Sigmoid colon (tissue), 7 donors: ENCODE results near the gene TMEM181. TPM values are rescaled to one million over a fixed set of nuclear protein-coding genes. Genes with fewer than 3 reads are reported as not detected.

ENCODE experiments used
- DNase-seq: peaks from one replicate; pipeline ENCODE4 v3.0.0-alpha.2; 2019
- H3K27ac ChIP-seq, 4 donors: fragments of 200-600 bp; sonication (generic); one replicate each; pipeline ENCODE4 v1.5.1; 2016 to 2019; ENCODE audit warnings: mild to moderate bottlenecking in 1 of 4
- H3K27me3 ChIP-seq, 3 donors: fragments of 200-600 bp; sonication (generic); one replicate each; pipeline ENCODE4 v1.5.1; 2019; ENCODE audit warnings: mild to moderate bottlenecking in 1 of 3
- H3K36me3 ChIP-seq, 4 donors: fragments of 200-600 bp; sonication (generic); one replicate each; pipeline ENCODE4 v1.5.1; 2016 to 2019
- H3K4me1 ChIP-seq, 4 donors: fragments of 200-600 bp; sonication (generic); one replicate each; pipeline ENCODE4 v1.5.1; 2017 to 2019
- H3K4me3 ChIP-seq, 4 donors: fragments of 200-600 bp; sonication (generic); one replicate each; pipeline ENCODE4 v1.5.1; 2017 to 2019; ENCODE audit warnings: mild to moderate bottlenecking in 2 of 4, moderate library complexity in 1 of 4
- H3K9me3 ChIP-seq, 4 donors: fragments of 200-600 bp in 3 of 4; sonication (generic) in 3 of 4; one replicate each; pipeline versions ENCODE4 v1.5.1 to v1.6.1; 2013 to 2019
- EP300 ChIP-seq, 4 donors: sonication (generic); formaldehyde crosslinking; IDR thresholded peaks; one replicate each; pipeline ENCODE4 v1.6.1; 2017; ENCODE audit warnings: antibody characterized with exemption in 4 of 4
- POLR2A ChIP-seq, 2 donors: fragments of 450-650 bp; IDR thresholded peaks; one replicate each; pipeline ENCODE4 v1.6.1; 2016; ENCODE audit warnings: antibody characterized with exemption in 2 of 2, mild to moderate bottlenecking in 2 of 2, moderate library complexity in 2 of 2
- POLR2AphosphoS5 ChIP-seq, 4 donors: sonication (generic); formaldehyde crosslinking; IDR thresholded peaks; one replicate each; pipeline ENCODE4 v1.6.1; 2017; ENCODE audit warnings: antibody characterized with exemption in 4 of 4
- WGBS, 2 donors: extraction: QIAGEN DNeasy Blood & Tissue Kit; methylation state at CpG; one replicate each; pipeline ENCODE4 v1.1.7; 2013; 5-methylcytosine and 5-hydroxymethylcytosine counted together
- intact Hi-C: fragments of 100-400 bp; cut with DNase I; formaldehyde crosslinking; loops from one replicate; pipeline ENCODE4 v1.15.1; 2023
- polyA plus RNA-seq, 3 donors: library from polyadenylated mRNA; stranded (reverse); fragments of 200-250 nt; gene quantifications; one replicate each; pipeline ENCODE4 v1.2.3, GENCODE V29; 2013
- small RNA-seq, 3 donors: library from RNA; depleted of rRNA; stranded (forward); fragments of <200 nt; gene quantifications; one replicate each; pipeline ENCODE3, GENCODE V24; 2016
- total RNA-seq, 4 donors: library from RNA; depleted of rRNA; stranded (reverse); fragments of >200 nt; gene quantifications; one replicate each; pipeline ENCODE4 v1.1.0, GENCODE V29; 2016
- TF ChIP-seq, protein P1 (sequence below), 4 experiments: fragments of 450-650 bp in 3 of 4; fragments of 200-600 bp in 1 of 4; IDR thresholded peaks; one replicate each; pipeline ENCODE4 v1.5.1; 2016 to 2019; ENCODE audit warnings: antibody characterized with exemption in 4 of 4, mild to moderate bottlenecking in 3 of 4, moderate library complexity in 2 of 4
- donor health status: healthy with polysubstance abuse.
- donor health status: Bipolar disorder and iron deficiency.
- donor health status: healthy.

The TMEM181 gene
- total and polyA plus RNA-seq, 7 donors, result 4.6 to 24.7 (median 20.8) TPM

DNA sequence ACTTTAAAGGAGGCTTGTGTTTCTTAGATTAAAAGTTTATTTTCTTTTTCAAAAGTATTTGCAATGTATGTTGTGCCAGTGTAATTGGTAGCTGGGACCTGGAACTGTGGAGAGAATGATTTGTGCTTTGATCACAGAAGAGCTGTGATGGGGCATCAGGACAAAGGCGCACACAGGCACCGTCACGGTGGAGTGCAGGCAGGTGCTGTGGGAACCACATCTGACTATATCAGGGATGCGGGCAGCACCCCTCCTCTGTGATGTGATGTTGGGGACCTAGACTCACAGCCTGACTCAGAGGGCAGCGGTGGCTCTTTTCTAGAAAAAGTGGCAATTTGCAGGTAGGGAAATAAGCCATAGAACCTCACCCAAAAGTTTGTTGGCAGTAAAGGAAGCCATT is 124.4 kb downstream of the TMEM181 start:
- no peaks in the 10 kb centered on the region for H3K27me3 ChIP-seq
- TF ChIP-seq POLR2A (IDR thresholded peaks at IDR 0.05) (no peak), EP300 (IDR thresholded peaks at IDR 0.05) (no peak), POLR2AphosphoS5 (IDR thresholded peaks at IDR 0.05) (no peak)
- TF ChIP-seq, protein P1, sequence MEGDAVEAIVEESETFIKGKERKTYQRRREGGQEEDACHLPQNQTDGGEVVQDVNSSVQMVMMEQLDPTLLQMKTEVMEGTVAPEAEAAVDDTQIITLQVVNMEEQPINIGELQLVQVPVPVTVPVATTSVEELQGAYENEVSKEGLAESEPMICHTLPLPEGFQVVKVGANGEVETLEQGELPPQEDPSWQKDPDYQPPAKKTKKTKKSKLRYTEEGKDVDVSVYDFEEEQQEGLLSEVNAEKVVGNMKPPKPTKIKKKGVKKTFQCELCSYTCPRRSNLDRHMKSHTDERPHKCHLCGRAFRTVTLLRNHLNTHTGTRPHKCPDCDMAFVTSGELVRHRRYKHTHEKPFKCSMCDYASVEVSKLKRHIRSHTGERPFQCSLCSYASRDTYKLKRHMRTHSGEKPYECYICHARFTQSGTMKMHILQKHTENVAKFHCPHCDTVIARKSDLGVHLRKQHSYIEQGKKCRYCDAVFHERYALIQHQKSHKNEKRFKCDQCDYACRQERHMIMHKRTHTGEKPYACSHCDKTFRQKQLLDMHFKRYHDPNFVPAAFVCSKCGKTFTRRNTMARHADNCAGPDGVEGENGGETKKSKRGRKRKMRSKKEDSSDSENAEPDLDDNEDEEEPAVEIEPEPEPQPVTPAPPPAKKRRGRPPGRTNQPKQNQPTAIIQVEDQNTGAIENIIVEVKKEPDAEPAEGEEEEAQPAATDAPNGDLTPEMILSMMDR (IDR thresholded peaks at IDR 0.05), result no peak
- no peaks in the 10 kb centered on the region for H3K36me3 ChIP-seq
- intact Hi-C loops, result no loop called here
- DNase-seq, result peak; percentile 19
- peak overlapping the region in 2 of 4 donors; percentile 19 to 65 for H3K27ac ChIP-seq
- no peak overlapping the region for H3K4me3 ChIP-seq
- peaks cover 0 to 14% (median 12%) of the 10 kb centered on the region in 4 donors for H3K4me1 ChIP-seq
- H3K9me3 ChIP-seq, result no peaks in the 10 kb centered on the region
- WGBS, 2 donors, result 71 to 85% methylated on average over 5 of the region's 5 CpGs

GRCh38 chr6:158684745-158685324 is 124.9 kb downstream of the TMEM181 start:
- Histone ChIP-seq H3K27me3 (no peaks in the 10 kb centered on the region), H3K36me3 (no peaks in the 10 kb centered on the region), H3K4me3 (no peak overlapping the region), H3K27ac (peak overlapping the region in 3 of 4 donors; percentile 19 to 65 (median 21)), H3K9me3 (no peaks in the 10 kb centered on the region), H3K4me1 (peaks cover 0 to 14% (median 12%) of the 10 kb centered on the region in 4 donors)
- TF ChIP-seq POLR2A (IDR thresholded peaks at IDR 0.05), result no peak
- TF ChIP-seq POLR2AphosphoS5 (IDR thresholded peaks at IDR 0.05), result no peak
- no peak for TF ChIP-seq EP300 (IDR thresholded peaks at IDR 0.05)
- TF ChIP-seq, protein P1 (IDR thresholded peaks at IDR 0.05), result no peak
- intact Hi-C loops, result loop anchor here (5.0 kb wide), 1 partner anchor 463 kb away; no protein-coding TSS in a partner anchor
- 19 to 56% methylated on average over 5 of the region's 5 CpGs for WGBS, 2 donors
- DNase-seq, result peak; percentile 10

Small RNAs within 50 kb of the gene (small RNA-seq; reads per million reads assigned to genes)
- gene MIR7161, result 0 reads per million in 3 donors

Other genes with a start within 250 kb of the TMEM181 start
- 100 to 1,000 TPM in 3 of 4 donors, 10 to 100 TPM in 1; 98.7 to 142 (median 138) TPM for gene TULP4, start 247.6 kb upstream of the TMEM181 start, total RNA-seq
- gene TULP4, start 247.6 kb upstream of the TMEM181 start, polyA plus RNA-seq, result 10 to 100 TPM in 1 of 3 donors, 1 to 10 TPM in 2; 2.4 to 14.2 (median 5.1) TPM
- 100 to 1,000 TPM in 3 of 4 donors, 10 to 100 TPM in 1; 68.7 to 118 (median 105) TPM for gene DYNLT1, start 84.7 kb downstream of the TMEM181 start, total RNA-seq
- gene DYNLT1, start 84.7 kb downstream of the TMEM181 start, polyA plus RNA-seq, result 100 to 1,000 TPM; 231 to 457 (median 332) TPM
- gene SYTL3, start 90.0 kb downstream of the TMEM181 start, total RNA-seq, result 1 to 10 TPM; 3.1 to 4.3 (median 3.6) TPM
- gene SYTL3, start 90.0 kb downstream of the TMEM181 start, polyA plus RNA-seq, result 1 to 10 TPM; 1.6 to 6.9 (median 1.8) TPM